HepG2 (cell line): ENCODE results near the gene PTPRD. TPM values are rescaled to one million over a fixed set of nuclear protein-coding genes. Genes with fewer than 3 reads are reported as not detected.

Source experiments
- ATAC-seq: fragments of 200-7000 bp; cut with Tn5 transposase; 3 replicates; pipeline ENCODE4 v1.9.1; 2020; ENCODE audit warnings: mild to moderate bottlenecking, moderate library complexity
- BruUV-seq: library from RNA; stranded (reverse); fragments of 400-500 nt; replicated peaks from 2 replicates; lab custom pipeline; 2021; lab: Mats Ljungman, UMichigan
- CTCF ChIA-PET: fragments of 300-600 bp; formaldehyde crosslinking; extraction: SDS; loops from one replicate; lab custom pipeline; 2021; ENCODE audit warnings: low total read pairs, inconsistent platforms, low intra/inter-chr PET ratio; lab: Yijun Ruan, JAX
- POLR2A ChIA-PET: fragments of 350-600 bp; sonication (Branson Sonifier 250); formaldehyde crosslinking; loops from one replicate; lab custom pipeline; 2020; ENCODE audit warnings: antibody characterized with exemption, inconsistent platforms; lab: Yijun Ruan, JAX
- DNase-seq: peaks from one replicate; pipeline ENCODE4 v3.0.0-alpha.2; 2015; ENCODE audit warnings: low spot score
- FAIRE-seq: peaks from 3 replicates; lab custom pipeline; 2011; peaks lifted over from hg19 to GRCh38; lab: Jason Lieb, UNC
- H2AFZ ChIP-seq: one replicate; pipeline ENCODE4 v1.6.1; 2011; ENCODE audit warnings: low read length, inconsistent platforms
- H3K27ac ChIP-seq: fragments of 300-600 bp; 3 replicates; pipeline ENCODE4 v1.8.0; 2011; ENCODE audit warnings: mixed run types, mild to moderate bottlenecking, mixed read lengths, low read length, inconsistent platforms; ENCODE audit not compliant: insufficient read depth; ENCODE audit errors: extremely low read length
- H3K27me3 ChIP-seq, 2 experiments: fragments of 200-600 bp in 1 of 2; 2 replicates in 1 of 2; 3 replicates in 1 of 2; pipeline versions ENCODE4 v1.6.0 to v1.8.0; 2011; ENCODE audit warnings: low read length in 2 of 2, mild to moderate bottlenecking in 2 of 2, moderate library complexity in 2 of 2, inconsistent platforms in 1 of 2; ENCODE audit not compliant: insufficient read depth in 2 of 2, control insufficient read depth in 1 of 2
- H3K36me3 ChIP-seq, 2 experiments: fragments of 200-600 bp in 1 of 2; replicated peaks in 1 of 2; 2 replicates in 1 of 2; 3 replicates in 1 of 2; pipeline versions ENCODE4 v1.5.1 to v1.8.0; 2011; ENCODE audit warnings: low read length in 2 of 2, inconsistent platforms in 1 of 2; ENCODE audit not compliant: insufficient read depth in 2 of 2, control insufficient read depth in 1 of 2
- H3K4me1 ChIP-seq: 2 replicates; pipeline ENCODE4 v1.5.1; 2012; ENCODE audit warnings: low read length, inconsistent platforms; ENCODE audit not compliant: insufficient read depth
- H3K4me2 ChIP-seq: 2 replicates; pipeline ENCODE4 v1.6.0; 2011; ENCODE audit warnings: low read depth, low read length, inconsistent platforms
- H3K4me3 ChIP-seq, 3 experiments: fragments of 200-600 bp in 1 of 3; sonication (generic), shearing (Covaris generic) in 1 of 3; replicated peaks in 1 of 3; 2 replicates each; pipeline ENCODE4 v1.5.1; 2011 to 2016; ENCODE audit warnings: low read length in 3 of 3, inconsistent platforms in 2 of 3, low read depth in 2 of 3, mild to moderate bottlenecking in 2 of 3, control low read depth in 1 of 3, mixed read lengths in 1 of 3; ENCODE audit not compliant: insufficient read depth in 1 of 3
- H3K79me2 ChIP-seq: one replicate; pipeline ENCODE4 v1.6.1; 2011; ENCODE audit warnings: low read length, inconsistent platforms; ENCODE audit not compliant: insufficient read depth
- H3K9ac ChIP-seq: 2 replicates; pipeline ENCODE4 v1.6.0; 2011; ENCODE audit warnings: mild to moderate bottlenecking, low read depth, low read length, inconsistent platforms; ENCODE audit not compliant: insufficient read depth
- H3K9me3 ChIP-seq: 2 replicates; pipeline ENCODE4 v1.5.1; 2012; ENCODE audit warnings: mild to moderate bottlenecking, low read length
- H4K20me1 ChIP-seq: 2 replicates; pipeline ENCODE4 v1.6.0; 2011; ENCODE audit warnings: inconsistent platforms, mild to moderate bottlenecking, low read length, moderate library complexity; ENCODE audit not compliant: insufficient read depth
- HOXA3 ChIP-seq: sonication (generic); formaldehyde crosslinking; IDR thresholded peaks from 2 replicates; pipeline ENCODE4 v1.5.0; 2020; ENCODE audit warnings: missing genetic modification reagents
- MYC ChIP-seq: sonication (generic); formaldehyde crosslinking; IDR thresholded peaks from 2 replicates; pipeline ENCODE4 v1.9.0; 2021; ENCODE audit warnings: missing genetic modification reagents, borderline replicate concordance
- NCOA1 ChIP-seq: sonication (generic); formaldehyde crosslinking; IDR thresholded peaks from 2 replicates; pipeline ENCODE4 v1.9.0; 2021; ENCODE audit warnings: missing genetic modification reagents
- NCOA5 ChIP-seq: sonication (generic); formaldehyde crosslinking; IDR thresholded peaks from 2 replicates; pipeline ENCODE4 v1.4.0; 2020; ENCODE audit warnings: missing genetic modification reagents
- NFE2L1 ChIP-seq: sonication (generic); formaldehyde crosslinking; IDR thresholded peaks from 2 replicates; pipeline ENCODE4 v1.4.0; 2020; ENCODE audit warnings: missing genetic modification reagents, mild to moderate bottlenecking, borderline replicate concordance
- ZNF10 ChIP-seq: sonication (generic); formaldehyde crosslinking; IDR thresholded peaks from 2 replicates; pipeline ENCODE4 v1.4.0; 2020; ENCODE audit warnings: mild to moderate bottlenecking, low read depth, missing genetic modification reagents, borderline replicate concordance
- ZNF225 ChIP-seq: sonication (generic); formaldehyde crosslinking; IDR thresholded peaks from 2 replicates; pipeline ENCODE4 v1.4.0; 2020; ENCODE audit warnings: mild to moderate bottlenecking, missing genetic modification reagents
- whole genome bisulfite sequencing: methylation state at CpG from one replicate; pipeline ENCODE4 v1.1.6; 2017; ENCODE audit warnings: low lambda C conversion rate; 5-methylcytosine and 5-hydroxymethylcytosine counted together
- in situ Hi-C: cut with HindIII; loops from 2 replicates; pipeline ENCODE4 v1.10.0; 2017; ENCODE audit warnings: low pct_unique_long_range_greater_than_20kb; ENCODE audit not compliant: extremely low pct_ligation_motif_present
- intact Hi-C: fragments of 100-400 bp; cut with micrococcal nuclease; formaldehyde crosslinking; loops from one replicate; pipeline ENCODE4 v1.10.0; 2022; ENCODE audit not compliant: unreplicated experiment
- polyA plus RNA-seq, 8 experiments: library from polyadenylated mRNA; depleted of rRNA in 3 of 8; stranded (reverse) in 7 of 8; unstranded in 1 of 8; fragments of >200 nt; fragmentation: Illumina TruSeq in 4 of 8; extraction: Trizol in 4 of 8; gene quantifications; 2 replicates each; pipeline versions ENCODE4 v1.2.1 to v1.2.3, GENCODE V29; 2011 to 2016; ENCODE audit warnings: low read depth in 4 of 8, missing spikeins in 1 of 8, mixed read lengths in 1 of 8; ENCODE audit not compliant: insufficient read depth in 1 of 8
- total RNA-seq, 5 experiments: library from RNA; depleted of rRNA; stranded (reverse); fragments of >200 nt; fragmentation: Illumina TruSeq; extraction: Trizol; gene quantifications; 2 replicates each; pipeline ENCODE4 v1.2.3, GENCODE V29; 2016; ENCODE audit warnings: low read depth in 1 of 5
- TF ChIP-seq, protein P1 (sequence below): IDR thresholded peaks from 2 replicates; pipeline ENCODE4 v1.6.1; 2016; ENCODE audit warnings: missing genetic modification reagents, missing compliant biosample characterization
- TF ChIP-seq, protein P2 (sequence below): sonication (generic); formaldehyde crosslinking; IDR thresholded peaks from 2 replicates; pipeline ENCODE4 v1.4.0; 2020; ENCODE audit warnings: mild to moderate bottlenecking, missing genetic modification reagents

The PTPRD gene
- total and polyA plus RNA-seq, 2 of the 13 experiments (the other 11 are each of a cell fraction or from before 2014, with no cell fraction given), result 0.05 TPM; not detected in 1

DNA sequence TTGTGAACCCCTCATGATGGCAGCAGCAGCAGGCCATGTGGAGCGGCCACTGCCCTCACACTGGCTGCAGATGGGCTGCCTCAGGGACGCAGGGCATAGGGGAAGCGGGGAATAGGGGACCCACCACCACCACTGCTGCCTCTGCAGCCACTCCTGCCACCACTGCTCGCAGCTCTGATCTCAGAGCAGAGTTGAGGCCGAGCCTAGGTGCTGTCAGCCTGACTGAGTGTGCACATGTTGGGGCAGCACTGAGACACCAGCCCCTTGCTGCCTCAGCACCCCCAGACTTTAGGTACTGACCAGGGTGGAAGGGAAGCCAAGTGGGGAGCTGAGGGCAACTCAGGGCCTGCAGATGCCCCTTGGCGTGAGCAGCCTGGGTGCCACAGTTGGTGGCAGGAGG lies 1969.3 kb downstream of the PTPRD start:
- no TSS peak for BruUV-seq
- no peaks in the 10 kb centered on the region for H3K4me1 ChIP-seq
- intact Hi-C loops (no loop called here), in situ Hi-C loops (no loop called here)
- H3K27ac ChIP-seq, result no peak overlapping the region
- no peak overlapping the region for H3K9ac ChIP-seq
- CTCF ChIA-PET, result no interaction called here
- TF ChIP-seq, protein P1, sequence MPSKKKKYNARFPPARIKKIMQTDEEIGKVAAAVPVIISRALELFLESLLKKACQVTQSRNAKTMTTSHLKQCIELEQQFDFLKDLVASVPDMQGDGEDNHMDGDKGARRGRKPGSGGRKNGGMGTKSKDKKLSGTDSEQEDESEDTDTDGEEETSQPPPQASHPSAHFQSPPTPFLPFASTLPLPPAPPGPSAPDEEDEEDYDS (CRISPR knock-in tag), result no peak
- TF ChIP-seq ZNF225 (CRISPR knock-in tag) (no peak), ZNF10 (no peak), HOXA3 (CRISPR knock-in tag) (no peak)
- TF ChIP-seq, protein P2, sequence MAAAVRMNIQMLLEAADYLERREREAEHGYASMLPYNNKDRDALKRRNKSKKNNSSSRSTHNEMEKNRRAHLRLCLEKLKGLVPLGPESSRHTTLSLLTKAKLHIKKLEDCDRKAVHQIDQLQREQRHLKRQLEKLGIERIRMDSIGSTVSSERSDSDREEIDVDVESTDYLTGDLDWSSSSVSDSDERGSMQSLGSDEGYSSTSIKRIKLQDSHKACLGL (CRISPR knock-in tag), result no peak
- TF ChIP-seq, all 625 proteins: peak for 0
- Histone ChIP-seq H3K4me2 (no peak overlapping the region), H4K20me1 (no peaks in the 10 kb centered on the region), H3K36me3 (no peaks in the 10 kb centered on the region), H3K4me3 (no peak overlapping the region), H2AFZ (no peak overlapping the region), H3K9me3 (no peaks in the 10 kb centered on the region), H3K27me3 (no peaks in the 10 kb centered on the region), H3K79me2 (no peaks in the 10 kb centered on the region)
- POLR2A ChIA-PET, result no interaction called here
- WGBS, result 0% methylated on average over 2 of the region's 6 CpGs
- no peak for FAIRE-seq
- ATAC-seq, result no peak
- DNase-seq, result no peak

DNA sequence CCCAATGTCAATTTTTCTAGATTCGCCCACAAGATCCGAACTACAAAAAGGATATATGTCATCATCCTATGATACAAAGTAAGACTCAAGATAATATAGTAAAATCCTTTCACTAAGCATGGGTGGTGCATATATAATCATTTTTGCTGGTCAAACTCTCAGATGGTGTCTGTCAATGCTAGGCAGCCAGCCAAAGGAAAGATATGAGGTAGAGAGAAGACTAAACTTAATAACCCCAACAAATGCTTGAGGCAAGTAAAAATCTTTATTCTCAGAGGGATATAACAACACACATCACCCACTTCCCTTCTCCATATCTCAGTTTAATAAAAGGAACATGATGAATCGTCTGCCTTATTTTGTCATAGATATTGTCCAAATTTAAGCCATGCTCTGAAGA lies 1972.0 kb downstream of the PTPRD start:
- Histone ChIP-seq H3K4me3 (no peak overlapping the region), H3K4me1 (no peaks in the 10 kb centered on the region), H3K4me2 (no peak overlapping the region), H3K27me3 (no peaks in the 10 kb centered on the region), H3K79me2 (no peaks in the 10 kb centered on the region), H3K9ac (no peak overlapping the region), H3K27ac (no peak overlapping the region), H4K20me1 (no peaks in the 10 kb centered on the region), H3K9me3 (no peaks in the 10 kb centered on the region), H2AFZ (no peak overlapping the region), H3K36me3 (no peaks in the 10 kb centered on the region)
- intact Hi-C loops (no loop called here), in situ Hi-C loops (no loop called here)
- ChIA-PET CTCF (no interaction called here), POLR2A (no interaction called here)
- TF ChIP-seq NCOA5 (CRISPR knock-in tag) (no peak), MYC (CRISPR knock-in tag) (no peak), NCOA1 (CRISPR knock-in tag) (no peak), NFE2L1 (CRISPR knock-in tag) (no peak)
- 1% methylated on average over 3 of the region's 3 CpGs for WGBS
- ATAC-seq (no peak), DNase-seq (no peak), FAIRE-seq (no peak)
- no TSS peak for BruUV-seq
